ENCODE data around the gene SNX2.

The SNX2 gene

DNA sequence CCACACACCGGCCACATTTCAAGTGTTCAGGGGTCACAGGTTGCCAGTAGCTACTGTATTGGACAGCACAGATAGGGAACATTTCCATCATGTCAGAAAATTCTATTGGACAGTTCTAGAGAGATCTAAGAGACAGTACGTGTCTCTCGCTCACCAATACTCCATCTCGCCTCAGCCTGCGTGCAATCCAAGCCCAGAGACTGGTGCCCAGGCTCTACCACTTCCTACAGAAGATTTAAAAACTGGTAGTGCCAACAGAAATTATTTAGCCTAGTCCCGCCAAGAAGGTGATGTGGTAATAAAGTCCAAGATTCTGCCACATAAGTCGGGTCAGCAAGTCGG, 390 bp upstream of the SNX2 start:
- no peak for DNase-seq

DNA sequence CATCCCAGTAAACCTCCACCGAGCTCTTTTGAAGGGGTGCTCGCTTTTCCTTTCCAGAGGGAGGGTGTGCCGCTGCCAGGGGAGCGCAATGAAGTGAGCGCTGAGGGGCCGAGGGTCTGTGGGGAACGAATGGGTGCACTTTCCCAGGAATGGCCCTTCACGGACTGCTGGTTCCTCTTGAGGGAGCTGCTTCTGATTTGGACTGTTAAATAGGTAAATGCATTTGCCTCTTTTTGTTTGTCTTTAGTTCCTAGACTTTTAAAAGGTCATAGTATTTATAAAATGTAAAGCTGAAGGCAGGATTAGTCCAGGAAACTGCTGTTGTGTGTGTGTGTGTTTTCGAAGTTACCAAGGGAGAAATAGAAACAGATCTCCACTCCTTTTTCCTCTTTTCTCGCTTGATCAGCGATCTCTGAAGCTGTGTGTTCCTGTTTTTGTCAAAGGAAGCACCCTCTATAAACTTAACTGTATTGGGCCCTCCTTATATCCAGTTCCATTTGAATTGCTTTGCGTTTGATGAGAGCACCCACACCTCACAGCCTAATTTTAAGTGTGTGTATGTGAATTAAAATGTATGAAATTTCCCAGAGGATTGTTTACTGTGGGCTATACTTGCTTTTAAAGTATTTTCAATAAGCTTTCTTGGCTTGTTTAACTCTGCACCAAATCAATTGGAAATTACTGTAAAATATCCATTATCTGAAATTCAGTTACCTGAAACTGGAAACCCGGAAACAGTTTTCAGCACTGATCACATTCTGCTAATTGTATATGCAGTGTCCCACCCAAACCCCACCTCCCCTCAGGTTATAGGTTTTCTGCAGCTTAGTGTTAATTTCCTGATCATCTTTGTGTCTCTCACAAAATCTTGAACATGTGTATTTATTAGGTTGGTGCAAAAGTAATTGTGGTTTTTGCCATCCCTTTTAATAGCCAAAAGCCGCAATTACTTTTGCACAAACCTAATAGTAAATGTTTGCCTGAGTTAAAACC, 966 bp downstream of the SNX2 start:
- no peak for DNase-seq

DNA sequence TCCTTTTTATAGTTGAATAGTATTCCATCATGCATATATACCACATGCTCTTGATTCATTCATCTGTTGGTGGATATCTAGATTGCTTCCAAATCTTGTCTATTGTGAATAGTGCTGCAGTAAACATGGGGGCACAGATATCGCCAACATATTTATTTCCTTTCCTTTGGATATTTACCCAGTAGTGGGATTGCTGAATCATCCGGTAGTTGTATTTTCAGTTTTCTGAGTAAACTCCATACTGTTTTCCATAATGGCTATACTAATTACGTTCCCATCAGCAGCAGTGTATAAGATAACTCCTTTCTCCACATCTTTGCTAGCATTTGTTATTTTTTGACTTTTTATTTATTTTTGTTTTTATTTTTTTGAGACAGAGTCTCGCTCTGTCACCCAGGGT, 3.3 kb downstream of the SNX2 start:
- no peak for DNase-seq

DNA sequence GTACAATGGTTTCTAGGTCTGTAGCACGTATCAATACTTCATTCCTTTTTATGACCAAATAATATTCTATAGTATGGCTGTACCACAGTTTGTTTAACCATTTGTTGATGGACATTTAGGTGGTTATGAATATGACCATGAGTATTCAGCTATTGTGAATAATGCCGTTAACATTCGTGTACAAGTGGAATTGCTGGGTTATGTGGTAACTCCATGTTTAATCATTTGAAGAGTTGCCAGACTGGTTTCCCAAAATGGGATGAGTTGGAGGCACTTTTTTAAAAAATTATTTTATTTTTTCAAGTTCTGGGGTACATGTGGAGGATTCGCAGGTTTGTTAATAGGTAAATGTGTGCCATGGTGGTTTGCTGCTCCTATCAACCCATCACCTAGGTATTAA, 4.6 kb downstream of the SNX2 start:
- DNase-seq, result no peak

DNA sequence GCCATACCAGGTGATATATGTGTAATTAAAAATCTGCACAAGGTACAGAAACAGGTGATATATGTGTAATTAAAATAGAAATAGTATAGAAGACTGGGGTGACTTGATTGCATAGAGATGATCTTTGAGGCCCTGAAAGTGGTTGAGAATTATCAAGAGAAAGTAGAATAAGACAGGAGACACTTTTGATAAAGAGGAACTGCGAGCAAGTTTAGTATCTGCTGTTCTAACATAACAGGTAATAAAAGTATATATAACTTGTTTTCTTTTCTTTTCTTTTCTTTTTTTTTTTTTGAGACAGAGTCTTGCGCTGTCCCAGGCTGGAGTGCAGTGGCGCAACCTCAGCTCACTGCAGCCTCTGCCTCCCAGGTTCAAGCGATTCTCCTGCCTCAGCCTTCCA, 5.4 kb downstream of the SNX2 start:
- DNase-seq, result no peak

DNA sequence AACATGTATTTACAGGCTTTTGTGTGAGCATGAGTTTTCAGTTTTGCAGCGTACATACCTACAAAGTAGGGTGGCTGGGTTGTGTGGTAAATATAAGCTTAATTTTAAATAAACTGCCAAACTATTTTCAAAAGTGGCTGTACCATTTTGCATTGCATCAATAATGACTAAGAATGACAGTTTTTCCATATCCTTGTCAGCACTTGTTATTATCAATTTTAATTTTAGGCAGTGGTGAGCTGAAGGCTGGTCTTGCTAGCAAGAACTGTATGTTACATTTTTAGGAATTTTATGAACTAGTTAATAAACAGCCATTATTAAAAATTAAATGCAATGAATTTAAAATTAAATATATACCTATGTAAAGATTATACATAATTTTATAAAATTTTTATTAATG, 6.6 kb downstream of the SNX2 start:
- no peak for DNase-seq

DNA sequence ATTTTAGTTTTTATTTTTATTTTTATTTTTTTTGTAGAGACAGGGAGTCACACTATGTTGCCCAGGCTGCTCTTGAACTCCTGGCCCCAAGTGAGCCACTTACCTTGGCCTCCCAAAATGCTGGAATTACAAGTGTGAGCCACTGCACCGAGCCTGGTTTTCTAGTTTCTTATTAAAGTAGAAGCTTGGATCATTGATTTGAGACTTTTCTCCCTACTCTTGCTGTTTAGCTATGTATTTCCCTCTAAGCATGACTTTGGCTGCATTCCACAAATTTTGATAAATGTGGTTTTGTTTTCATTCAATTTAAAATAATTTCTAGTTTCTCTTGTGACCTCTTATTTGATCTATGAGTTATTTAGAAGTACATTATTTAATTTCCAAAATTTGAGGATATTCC, 10.4 kb downstream of the SNX2 start:
- no peak for DNase-seq

DNA sequence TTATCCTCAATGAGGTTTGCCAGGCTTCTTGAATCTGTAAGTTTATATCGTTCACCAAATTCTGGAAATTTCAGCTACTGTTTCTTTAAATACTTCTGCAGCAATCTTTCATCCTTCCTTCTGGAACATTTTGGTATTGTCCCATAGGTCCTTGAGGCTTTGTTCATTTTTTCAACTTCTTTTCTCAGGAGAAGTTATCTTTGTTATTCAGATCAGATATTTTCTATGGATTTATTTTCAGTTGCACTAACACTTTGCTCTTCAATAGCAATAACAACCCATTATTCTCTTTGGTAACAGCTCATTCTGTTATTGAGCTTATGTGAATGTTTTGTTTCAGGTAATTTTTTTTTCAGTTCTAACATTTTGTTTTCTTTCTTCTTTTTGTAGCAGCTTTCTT, 13.5 kb downstream of the SNX2 start:
- DNase-seq, result no peak

DNA sequence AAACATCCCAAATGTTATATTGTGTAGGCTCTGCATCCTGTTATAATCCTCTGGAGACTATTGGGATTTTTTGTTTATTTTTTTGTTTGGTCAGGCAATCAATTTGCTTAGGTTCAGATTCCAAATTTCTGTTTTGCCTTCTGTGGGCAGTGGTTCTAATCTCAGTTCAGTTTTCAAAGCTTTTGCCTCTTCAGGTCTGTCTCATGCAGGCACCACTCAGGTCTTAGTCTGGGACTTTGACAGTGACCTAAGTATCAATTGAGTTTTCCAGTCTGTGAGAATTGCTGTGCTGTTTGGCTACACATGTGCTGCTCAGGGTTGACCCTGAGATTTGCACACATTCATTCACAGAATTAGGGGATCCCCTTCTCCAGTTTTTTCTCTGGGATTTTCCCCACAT, 14.1 kb downstream of the SNX2 start:
- no peak for DNase-seq

DNA sequence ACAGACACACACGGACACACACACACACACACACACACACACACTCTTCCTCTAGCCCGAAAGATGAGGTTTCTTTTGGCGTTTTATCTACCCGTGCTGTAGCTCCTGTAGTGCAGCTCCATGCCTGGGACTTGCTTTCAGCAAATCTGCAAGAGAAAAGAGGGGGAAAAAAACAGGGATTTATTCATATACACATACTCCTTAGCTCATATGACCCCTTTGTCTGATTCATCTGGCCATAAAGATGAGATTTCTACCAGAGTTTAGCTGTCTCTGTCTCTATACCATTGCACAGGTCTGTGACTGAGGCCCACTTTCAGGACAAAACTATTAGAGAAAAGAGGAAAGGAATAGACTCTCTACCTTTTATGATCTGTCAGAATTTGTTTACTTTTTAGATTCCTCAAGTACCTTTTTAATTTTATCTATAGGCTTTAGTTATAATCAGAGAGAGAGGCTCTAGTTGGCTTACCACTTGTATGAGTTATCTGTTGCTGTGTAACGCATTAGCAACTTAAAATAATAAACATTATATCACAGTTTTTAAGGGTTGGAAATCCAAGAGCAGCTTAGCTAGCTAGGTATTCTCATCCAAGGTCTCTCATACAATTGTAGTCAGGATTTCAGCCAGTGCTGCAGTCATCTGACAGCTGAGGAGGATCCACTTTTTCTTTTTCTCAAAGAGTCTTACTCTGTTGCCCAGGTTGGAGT, 14.7 kb downstream of the SNX2 start:
- no peak for DNase-seq

DNA sequence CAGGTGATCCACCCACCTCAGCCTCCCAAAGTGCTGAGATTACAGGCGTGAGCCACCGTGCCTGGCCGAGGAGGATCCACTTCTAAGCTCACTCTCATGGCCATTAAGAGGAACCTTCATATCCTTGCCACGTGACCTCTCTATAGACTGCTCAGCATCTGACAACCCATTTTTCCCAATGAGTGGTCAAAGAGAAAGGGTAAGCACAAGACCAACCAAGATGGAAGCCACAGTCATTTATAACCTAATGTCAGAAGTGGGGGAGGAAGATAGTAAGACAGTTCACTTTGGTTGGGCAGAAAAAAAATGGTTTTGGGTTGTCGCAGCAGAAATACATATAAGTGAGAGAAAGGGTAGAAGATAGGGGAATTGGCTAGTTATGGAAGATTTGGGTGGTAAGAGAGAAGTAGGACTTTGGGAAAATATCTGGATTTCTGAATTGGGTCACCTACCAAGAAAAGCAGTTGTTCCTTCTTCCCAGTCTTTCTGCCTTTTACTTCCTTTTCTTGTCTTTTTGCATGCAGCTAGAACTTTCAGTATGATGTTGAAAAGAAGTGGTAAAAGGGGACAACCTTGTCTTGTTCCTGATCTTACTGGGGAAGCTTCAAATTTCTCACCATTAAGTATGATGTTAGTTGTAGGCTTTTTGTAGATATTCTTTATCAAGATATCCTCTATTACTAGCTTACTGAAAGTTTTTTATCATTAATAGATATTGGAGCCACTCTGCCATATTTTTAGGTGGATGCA, 15.6 kb downstream of the SNX2 start:
- no peak for DNase-seq

DNA sequence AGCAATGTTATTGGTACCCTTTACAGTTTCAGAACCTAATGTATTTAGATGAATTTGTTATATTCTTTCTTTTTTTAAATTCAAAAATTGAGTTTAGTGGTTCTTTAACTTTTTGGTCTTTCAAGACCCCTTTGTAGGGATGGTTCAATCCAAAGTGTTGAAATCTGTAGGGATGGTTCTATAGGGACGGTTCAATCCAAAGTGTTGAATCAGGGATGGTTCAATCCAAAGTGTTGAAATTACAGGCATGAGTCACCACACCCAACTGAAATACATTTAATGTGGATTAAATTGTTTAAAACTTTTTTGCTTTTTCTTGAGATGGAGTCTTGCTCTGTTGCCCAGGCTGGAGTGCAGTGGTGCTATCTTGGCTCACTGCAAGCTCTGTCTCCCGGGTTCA, 30.6 kb downstream of the SNX2 start:
- no peak for DNase-seq

DNA sequence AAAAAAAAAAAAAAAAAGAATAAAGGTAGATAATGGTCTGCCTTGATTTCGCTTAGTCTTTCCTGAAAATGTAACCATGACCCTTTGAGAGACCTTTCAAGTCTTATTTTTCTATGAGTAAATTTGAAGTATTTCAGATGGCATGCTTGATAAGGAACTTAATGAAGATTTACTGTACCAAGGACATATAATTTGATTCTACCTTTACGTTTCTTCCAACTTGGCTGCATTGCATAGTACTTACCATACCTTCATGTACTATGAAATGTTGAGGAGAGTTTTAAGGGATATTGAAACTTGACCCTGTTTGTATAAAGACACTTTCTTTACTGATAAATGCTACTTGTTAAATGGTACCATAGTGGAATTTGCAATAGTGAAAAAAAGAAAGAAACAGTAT, 35.5 kb downstream of the SNX2 start:
- no peak for DNase-seq

DNA sequence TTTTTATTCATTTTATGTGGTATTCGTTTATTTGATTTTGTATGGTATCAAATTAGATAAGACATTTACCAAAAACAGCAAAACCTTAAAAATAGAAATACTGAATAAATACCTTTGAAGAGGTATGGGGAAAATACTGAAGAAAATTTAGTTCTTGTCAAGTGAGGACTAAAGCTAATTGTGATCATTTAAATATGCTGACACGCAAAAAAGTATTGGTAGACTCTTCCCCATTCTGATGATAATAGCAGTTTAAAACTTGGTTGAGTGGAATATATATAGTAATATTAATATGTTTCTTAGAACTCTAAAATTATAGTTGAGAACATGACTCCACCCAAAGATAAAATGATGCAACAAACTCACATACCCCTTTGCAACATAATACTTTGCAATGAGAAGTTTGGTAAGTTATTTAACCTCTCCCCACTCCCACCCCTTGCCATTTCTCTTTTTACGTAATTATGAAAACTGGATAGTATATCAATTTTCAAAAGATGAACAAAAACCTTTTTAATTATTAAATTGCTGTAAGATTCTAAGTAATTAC, 40.4 kb downstream of the SNX2 start:
- DNase-seq, result no peak

DNA sequence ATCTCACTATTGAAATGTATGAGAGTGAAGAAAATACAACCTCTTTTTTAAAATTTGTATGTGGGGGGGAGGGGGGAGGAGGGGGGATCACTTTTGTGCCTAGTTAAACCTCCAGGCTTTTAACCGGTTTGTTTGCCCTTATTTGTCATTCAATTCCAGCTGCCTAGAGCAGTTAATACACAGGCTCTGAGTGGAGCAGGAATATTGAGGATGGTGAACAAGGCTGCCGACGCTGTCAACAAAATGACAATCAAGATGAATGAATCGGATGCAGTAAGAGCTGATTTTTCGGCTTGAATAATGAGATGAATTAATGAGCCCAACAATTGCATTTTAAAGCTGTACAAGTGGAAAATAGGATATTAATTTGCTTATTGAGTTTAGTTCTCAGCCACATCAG, 41.9 kb downstream of the SNX2 start:
- peak; percentile 1 to 15 for DNase-seq

DNA sequence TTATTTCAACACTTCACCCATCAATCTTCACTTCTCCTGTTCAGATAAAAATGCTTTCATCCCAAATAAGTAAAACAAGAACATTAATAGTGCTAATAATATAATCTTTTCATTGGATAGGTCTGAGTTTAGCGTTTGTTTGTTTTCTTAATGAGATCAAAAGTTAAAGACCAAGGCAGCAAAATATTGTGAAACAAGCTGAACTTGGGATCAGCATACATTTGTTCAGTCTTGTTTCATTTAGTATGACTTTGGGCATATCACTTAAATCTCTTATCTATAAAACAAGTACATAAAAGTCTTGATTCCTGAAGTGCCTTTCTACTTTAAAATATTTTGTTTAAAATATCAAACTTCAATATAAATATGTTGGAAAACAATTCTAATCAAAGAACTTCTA, 57.1 kb downstream of the SNX2 start:
- DNase-seq, result no peak

DNA sequence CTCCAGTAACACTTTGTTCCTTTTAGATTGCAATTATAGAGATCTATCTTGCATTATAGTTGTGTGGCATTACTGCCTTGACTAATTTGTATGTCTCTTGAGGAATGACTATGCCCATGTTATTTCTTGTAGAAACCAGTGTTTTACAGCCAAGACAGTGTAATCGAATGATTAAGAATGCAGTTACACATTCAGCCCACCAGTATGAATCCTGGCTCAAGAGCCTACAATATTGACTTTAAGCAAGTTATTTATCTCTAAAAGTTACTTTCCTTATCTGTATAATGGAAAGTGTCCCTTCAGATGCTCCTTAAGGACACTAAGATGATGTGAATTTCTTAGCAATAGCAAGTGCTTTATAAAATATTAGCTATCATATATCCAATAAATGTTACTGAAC, 60.8 kb downstream of the SNX2 start:
- no peak for DNase-seq

DNA sequence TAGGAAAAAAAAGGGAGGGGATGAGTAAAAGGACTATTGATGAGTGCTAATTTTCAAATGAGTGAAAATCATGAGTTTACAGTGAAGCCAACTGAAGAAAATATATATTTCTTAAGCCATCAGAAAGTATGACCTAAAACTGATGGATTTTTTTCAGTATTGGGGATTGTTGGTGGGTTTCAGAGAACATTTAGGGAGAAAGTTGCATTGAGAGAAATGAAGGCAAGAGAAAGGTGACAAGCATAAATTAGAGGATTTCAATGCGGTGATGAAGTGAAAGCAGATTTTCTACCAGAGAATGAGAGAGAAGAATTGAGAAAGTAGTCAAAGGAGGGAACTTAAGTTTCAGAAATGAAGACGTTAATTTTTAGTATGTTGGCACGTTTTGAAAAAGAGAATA, 62.1 kb downstream of the SNX2 start:
- DNase-seq, result no peak

DNA sequence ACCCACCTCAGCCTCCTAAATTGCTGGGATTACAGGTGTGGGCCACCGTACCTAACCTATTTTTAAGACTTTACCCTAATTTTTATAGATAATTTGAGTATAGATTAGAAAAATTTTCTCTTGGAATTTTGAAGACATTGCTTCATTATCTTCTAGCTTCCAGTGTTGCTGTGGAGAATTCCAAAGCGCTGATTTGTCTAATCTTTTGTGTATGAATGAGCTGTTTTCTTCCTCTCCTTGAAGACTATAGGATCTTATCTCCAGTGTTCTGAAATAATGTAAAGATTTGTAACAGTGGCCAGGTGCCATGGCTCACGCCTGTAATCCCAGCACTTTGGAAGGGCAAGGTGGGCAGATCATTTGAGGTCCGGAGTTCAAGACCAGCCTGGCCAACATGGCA, 64.9 kb downstream of the SNX2 start:
- DNase-seq, result no peak

DNA sequence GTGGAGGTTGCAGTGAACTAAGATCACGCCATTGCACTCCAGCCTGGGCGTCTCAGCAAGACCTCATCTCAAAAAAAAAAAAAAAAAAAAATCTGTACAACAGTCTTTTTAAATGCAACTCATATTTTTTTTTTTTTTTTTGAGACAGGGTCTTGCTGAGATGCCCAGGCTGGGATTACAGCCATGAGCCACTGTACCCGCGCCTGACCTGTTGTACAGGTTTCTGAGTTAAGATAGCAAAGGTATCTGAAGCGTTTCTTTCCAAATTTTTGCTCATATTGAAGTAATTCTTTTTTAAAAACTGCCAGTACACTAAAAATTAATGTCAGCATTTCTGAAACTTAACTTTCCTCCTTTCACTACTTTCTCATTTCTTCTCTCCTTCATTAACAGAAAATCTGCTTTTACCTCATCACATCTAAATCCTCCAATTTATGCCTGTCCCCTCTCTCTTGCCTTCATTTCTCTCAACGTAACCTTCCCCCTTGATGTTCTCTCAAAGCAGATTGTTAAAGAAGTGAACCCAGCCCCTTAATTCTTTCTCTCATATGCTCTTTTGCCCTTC, 67.2 kb downstream of the SNX2 start:
- DNase-seq, result no peak

DNA sequence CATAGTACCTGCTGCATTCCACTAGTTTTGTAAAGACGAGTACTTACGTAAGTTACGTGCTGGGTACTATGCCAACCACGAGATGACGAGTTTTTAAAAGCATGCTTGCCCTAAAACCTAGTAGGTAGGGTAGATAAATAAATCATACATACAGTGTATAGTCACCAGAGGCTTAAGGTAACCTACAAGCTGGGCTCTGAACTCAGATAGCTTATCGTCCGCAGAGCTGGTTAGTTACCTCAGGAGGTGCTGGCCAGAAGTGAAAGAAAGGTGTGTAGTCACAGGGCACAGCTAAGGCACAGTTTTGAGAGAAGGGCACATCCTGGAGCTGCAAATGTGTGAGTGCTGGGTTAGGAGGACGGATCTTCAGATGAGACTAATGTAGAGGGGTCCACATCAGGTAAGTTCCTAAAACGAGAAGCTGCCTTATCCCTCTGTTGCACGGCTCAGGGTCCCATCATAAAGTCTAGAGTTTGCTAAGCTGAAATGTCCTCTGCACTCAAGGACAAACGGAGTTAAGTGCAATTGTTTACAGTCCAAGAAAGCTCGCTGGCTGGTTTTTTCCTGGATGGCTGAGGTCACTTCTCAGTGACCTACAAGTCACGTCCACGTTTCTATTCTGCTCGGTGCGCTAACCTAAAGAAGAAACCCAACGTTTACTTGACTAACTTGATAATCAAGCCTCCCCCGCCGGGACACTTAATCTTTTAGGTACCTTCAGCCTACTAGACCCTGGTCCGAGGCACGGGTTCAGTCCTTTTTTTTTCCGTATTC, 69.4 kb downstream of the SNX2 start:
- no peak for DNase-seq

DNA sequence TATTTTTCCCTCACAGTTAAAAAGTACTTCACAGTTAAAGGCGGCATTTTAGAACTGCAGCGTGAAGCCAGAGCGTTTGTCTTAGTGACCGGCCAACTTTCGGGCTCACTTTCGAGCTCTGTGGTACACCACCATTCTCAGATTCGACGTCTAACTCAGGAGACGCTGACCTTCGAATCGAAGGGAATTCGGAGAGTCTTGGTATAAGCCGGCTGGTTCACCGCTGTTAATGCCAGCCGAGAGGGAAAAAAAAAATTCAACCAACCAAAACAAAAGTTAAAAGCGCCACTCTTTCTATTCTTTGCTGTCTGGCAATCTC, 70.0 kb downstream of the SNX2 start:
- no peak for DNase-seq
